ENCODE results near the gene ZNF43.

- no peak for TF ChIP-seq CTCF (conservative IDR thresholded peaks at IDR 0.05)
- no peak for TF ChIP-seq ZFX (IDR thresholded peaks at IDR 0.05)
These were observed 49.0 kb downstream of the ZNF43 start for GRCh38 chr19:21786936-21787335.

Data from C4-2B (cell line).